ENCODE data around the gene DMXL2.

DNA sequence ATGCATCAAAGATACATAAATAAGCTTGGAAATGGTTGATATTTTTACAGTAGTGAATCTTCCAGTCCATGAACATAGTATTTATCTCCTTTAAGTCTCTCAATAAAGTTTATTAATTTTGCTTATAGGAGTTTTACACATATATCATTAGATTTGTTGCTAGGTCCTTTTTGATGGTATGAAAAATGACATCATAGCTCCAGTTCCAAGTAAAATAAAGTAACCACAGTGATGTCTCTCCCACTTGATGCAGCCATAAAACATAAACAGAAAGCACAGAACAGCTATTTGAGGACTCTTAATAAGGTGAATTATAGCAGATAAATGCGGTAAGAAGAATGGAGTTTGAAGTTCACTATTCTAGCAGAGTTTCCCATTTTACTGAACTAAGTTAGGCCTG is 20.8 kb downstream of the DMXL2 start:
- TF ChIP-seq CTCF (IDR thresholded peaks at IDR 0.05) (no peak), POLR2A (IDR thresholded peaks at IDR 0.05) (no peak), POLR2AphosphoS5 (IDR thresholded peaks at IDR 0.05) (no peak), EP300 (IDR thresholded peaks at IDR 0.05) (no peak)
